ENCODE results near the gene KDELR3. TPM values are rescaled to one million over a fixed set of nuclear protein-coding genes. Genes with fewer than 3 reads are reported as not detected.

KDELR3 gene
- total RNA-seq, 1 donor from 2014 or later: 72.6 TPM

- no peaks in the 10 kb centered on the region for H3K27me3 Mint-ChIP-seq (ENCODE audit: low read depth, unreplicated experiment)
- no peaks in the 10 kb centered on the region for H3K9me3 Mint-ChIP-seq (ENCODE audit: unreplicated experiment)
- no peak overlapping the region for H3K4me2 ChIP-seq (ENCODE audit: low read length)
- TF ChIP-seq EZH2 (IDR thresholded peaks at IDR 0.05; ENCODE audit: insufficient read depth, low read length) (no peak), CTCF (IDR thresholded peaks at IDR 0.05; ENCODE audit: insufficient read depth, low read depth, low read length) (no peak)
- no peak overlapping the region for H3K4me3 ChIP-seq (ENCODE audit: insufficient read depth, low read depth, low read length)
- H3K4me3 Mint-ChIP-seq (ENCODE audit: unreplicated experiment): no peak overlapping the region
- H3K4me1 ChIP-seq (ENCODE audit: insufficient read depth, low read length): peaks cover 15% of the 10 kb centered on the region
- H3K9me3 ChIP-seq (ENCODE audit: insufficient read depth, low read depth, low read length): no peaks in the 10 kb centered on the region
- no peak overlapping the region for H3K27ac ChIP-seq (ENCODE audit: low read depth, low read length)
- peaks cover 73% of the 10 kb centered on the region for H3K36me3 ChIP-seq (ENCODE audit: insufficient read depth, low read length)
- H2AFZ ChIP-seq (ENCODE audit: low read depth, low read length): no peak overlapping the region
- peaks cover 13% of the 10 kb centered on the region for H3K4me1 Mint-ChIP-seq (ENCODE audit: low read depth, unreplicated experiment)
- H3K36me3 Mint-ChIP-seq (ENCODE audit: low read depth, unreplicated experiment): peaks cover 28% of the 10 kb centered on the region
- DNase-seq (ENCODE audit: low read depth) (no peak), FAIRE-seq (no peak)
- H3K79me2 ChIP-seq (ENCODE audit: insufficient read depth, low read length): peaks cover 96% of the 10 kb centered on the region
- H3K27ac Mint-ChIP-seq (ENCODE audit: unreplicated experiment): no peak overlapping the region
- no peaks in the 10 kb centered on the region for H3K27me3 ChIP-seq (ENCODE audit: insufficient read depth, low read length)
- no peak overlapping the region for H3K9ac ChIP-seq (ENCODE audit: low read length)
- peaks cover 92% of the 10 kb centered on the region for H4K20me1 ChIP-seq (ENCODE audit: insufficient read depth, low read length)
Observed at GRCh38 chr22:38497869-38498268, 30.0 kb downstream of the KDELR3 start.

- Mint-ChIP-seq H3K27ac (ENCODE audit: unreplicated experiment) (no peak overlapping the region), H3K9me3 (ENCODE audit: unreplicated experiment) (peaks cover 3% of the 10 kb centered on the region), H3K36me3 (ENCODE audit: low read depth, unreplicated experiment) (peaks cover 18% of the 10 kb centered on the region), H3K4me3 (ENCODE audit: unreplicated experiment) (peak overlapping the region; percentile 99), H3K4me1 (ENCODE audit: low read depth, unreplicated experiment) (peaks cover 18% of the 10 kb centered on the region), H3K27me3 (ENCODE audit: low read depth, unreplicated experiment) (no peaks in the 10 kb centered on the region)
- H2AFZ ChIP-seq (ENCODE audit: low read depth, low read length): no peak overlapping the region
- no peak overlapping the region for H3K27ac ChIP-seq (ENCODE audit: low read depth, low read length)
- TF ChIP-seq CTCF (IDR thresholded peaks at IDR 0.05; ENCODE audit: insufficient read depth, low read depth, low read length) (no peak), EZH2 (IDR thresholded peaks at IDR 0.05; ENCODE audit: insufficient read depth, low read length) (no peak)
- no peaks in the 10 kb centered on the region for H3K4me1 ChIP-seq (ENCODE audit: insufficient read depth, low read length)
- H3K4me2 ChIP-seq (ENCODE audit: low read length): peak overlapping the region; percentile 88
- peaks cover 90% of the 10 kb centered on the region for H3K79me2 ChIP-seq (ENCODE audit: insufficient read depth, low read length)
- no peaks in the 10 kb centered on the region for H3K9me3 ChIP-seq (ENCODE audit: insufficient read depth, low read depth, low read length)
- no peak overlapping the region for H3K4me3 ChIP-seq (ENCODE audit: insufficient read depth, low read depth, low read length)
- H3K36me3 ChIP-seq (ENCODE audit: insufficient read depth, low read length): peaks cover 36% of the 10 kb centered on the region
- H3K9ac ChIP-seq (ENCODE audit: low read length): no peak overlapping the region
- no peak for DNase-seq (ENCODE audit: low read depth)
- peaks cover 76% of the 10 kb centered on the region for H4K20me1 ChIP-seq (ENCODE audit: insufficient read depth, low read length)
- H3K27me3 ChIP-seq (ENCODE audit: insufficient read depth, low read length): no peaks in the 10 kb centered on the region
- FAIRE-seq: no peak
Observed at GRCh38 chr22:38501797-38502672, 34.1 kb downstream of the KDELR3 start.

- Mint-ChIP-seq H3K9me3 (ENCODE audit: unreplicated experiment) (peaks cover 3% of the 10 kb centered on the region), H3K27me3 (ENCODE audit: low read depth, unreplicated experiment) (no peaks in the 10 kb centered on the region), H3K4me1 (ENCODE audit: low read depth, unreplicated experiment) (peaks cover 18% of the 10 kb centered on the region), H3K27ac (ENCODE audit: unreplicated experiment) (no peak overlapping the region), H3K4me3 (ENCODE audit: unreplicated experiment) (peak overlapping the region; percentile 99), H3K36me3 (ENCODE audit: low read depth, unreplicated experiment) (peaks cover 14% of the 10 kb centered on the region)
- peaks cover 30% of the 10 kb centered on the region for H3K36me3 ChIP-seq (ENCODE audit: insufficient read depth, low read length)
- no peak for FAIRE-seq
- peak overlapping the region; percentile 88 for H3K4me2 ChIP-seq (ENCODE audit: low read length)
- peaks cover 80% of the 10 kb centered on the region for H3K79me2 ChIP-seq (ENCODE audit: insufficient read depth, low read length)
- no peaks in the 10 kb centered on the region for H3K4me1 ChIP-seq (ENCODE audit: insufficient read depth, low read length)
- no peaks in the 10 kb centered on the region for H3K9me3 ChIP-seq (ENCODE audit: insufficient read depth, low read depth, low read length)
- H2AFZ ChIP-seq (ENCODE audit: low read depth, low read length): no peak overlapping the region
- H3K27ac ChIP-seq (ENCODE audit: low read depth, low read length): peak overlapping the region; percentile 12
- H3K9ac ChIP-seq (ENCODE audit: low read length): peak overlapping the region; percentile 100
- no peaks in the 10 kb centered on the region for H3K27me3 ChIP-seq (ENCODE audit: insufficient read depth, low read length)
- H4K20me1 ChIP-seq (ENCODE audit: insufficient read depth, low read length): peaks cover 70% of the 10 kb centered on the region
- TF ChIP-seq CTCF (IDR thresholded peaks at IDR 0.05; ENCODE audit: insufficient read depth, low read depth, low read length) (no peak), EZH2 (IDR thresholded peaks at IDR 0.05; ENCODE audit: insufficient read depth, low read length) (no peak)
- DNase-seq (ENCODE audit: low read depth): no peak
- peak overlapping the region; percentile 98 for H3K4me3 ChIP-seq (ENCODE audit: insufficient read depth, low read depth, low read length)
Observed at GRCh38 chr22:38503021-38503420, 35.1 kb downstream of the KDELR3 start.

Data from astrocyte (in vitro differentiated cells and primary cell).